GM12872 (cell line): ENCODE data around the gene GJB4.
A peak's percentile ranks its signal among the peaks of the same experiment; 100 is the strongest.

Source experiments
- TF ChIP-seq, protein P1 (sequence below): IDR thresholded peaks from 3 replicates; pipeline ENCODE4 v1.5.1; 2011; ENCODE audit warnings: low read depth, mild to moderate bottlenecking, low read length, moderate library complexity; ENCODE audit not compliant: insufficient read depth

The GJB4 gene

DNA sequence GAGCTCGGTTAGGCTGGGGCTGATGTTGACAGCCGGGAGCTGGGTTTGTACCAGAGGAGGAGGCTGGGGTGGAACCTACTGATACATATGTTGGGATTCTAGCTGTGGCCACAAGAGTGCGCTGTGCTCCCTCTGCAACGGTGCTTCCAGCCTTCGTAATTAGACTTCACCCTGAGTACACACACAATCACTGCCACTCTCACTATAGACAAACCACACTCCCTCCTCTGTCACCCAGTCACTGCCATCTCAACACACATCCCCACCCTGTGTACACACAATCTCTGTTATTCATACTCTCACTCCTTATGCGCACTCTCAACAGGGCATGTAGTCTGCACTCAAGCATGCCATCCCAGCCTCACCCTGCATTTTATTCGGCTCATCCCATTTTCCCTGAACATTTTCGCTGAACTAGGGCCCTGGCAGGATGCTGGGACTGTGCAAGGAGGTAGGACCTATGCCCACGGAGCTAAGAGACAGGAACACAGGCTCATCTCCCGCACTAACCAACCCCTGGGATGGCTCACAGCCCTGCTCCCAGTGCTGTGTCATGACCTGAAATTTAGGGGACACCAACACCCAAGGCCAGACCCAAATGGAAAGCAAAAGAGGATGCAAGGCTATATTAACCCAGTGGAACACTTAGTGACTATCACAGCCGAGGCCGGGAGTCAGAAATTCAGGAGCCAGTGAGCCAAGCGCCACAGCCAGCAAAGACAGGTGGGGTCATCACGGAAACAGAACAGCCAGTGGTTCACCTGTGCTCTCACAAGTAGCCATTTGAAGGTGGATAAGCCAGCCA lies 27.2 kb downstream of the GJB4 start:
- TF ChIP-seq, protein P1, sequence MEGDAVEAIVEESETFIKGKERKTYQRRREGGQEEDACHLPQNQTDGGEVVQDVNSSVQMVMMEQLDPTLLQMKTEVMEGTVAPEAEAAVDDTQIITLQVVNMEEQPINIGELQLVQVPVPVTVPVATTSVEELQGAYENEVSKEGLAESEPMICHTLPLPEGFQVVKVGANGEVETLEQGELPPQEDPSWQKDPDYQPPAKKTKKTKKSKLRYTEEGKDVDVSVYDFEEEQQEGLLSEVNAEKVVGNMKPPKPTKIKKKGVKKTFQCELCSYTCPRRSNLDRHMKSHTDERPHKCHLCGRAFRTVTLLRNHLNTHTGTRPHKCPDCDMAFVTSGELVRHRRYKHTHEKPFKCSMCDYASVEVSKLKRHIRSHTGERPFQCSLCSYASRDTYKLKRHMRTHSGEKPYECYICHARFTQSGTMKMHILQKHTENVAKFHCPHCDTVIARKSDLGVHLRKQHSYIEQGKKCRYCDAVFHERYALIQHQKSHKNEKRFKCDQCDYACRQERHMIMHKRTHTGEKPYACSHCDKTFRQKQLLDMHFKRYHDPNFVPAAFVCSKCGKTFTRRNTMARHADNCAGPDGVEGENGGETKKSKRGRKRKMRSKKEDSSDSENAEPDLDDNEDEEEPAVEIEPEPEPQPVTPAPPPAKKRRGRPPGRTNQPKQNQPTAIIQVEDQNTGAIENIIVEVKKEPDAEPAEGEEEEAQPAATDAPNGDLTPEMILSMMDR, result peak; percentile 97

DNA sequence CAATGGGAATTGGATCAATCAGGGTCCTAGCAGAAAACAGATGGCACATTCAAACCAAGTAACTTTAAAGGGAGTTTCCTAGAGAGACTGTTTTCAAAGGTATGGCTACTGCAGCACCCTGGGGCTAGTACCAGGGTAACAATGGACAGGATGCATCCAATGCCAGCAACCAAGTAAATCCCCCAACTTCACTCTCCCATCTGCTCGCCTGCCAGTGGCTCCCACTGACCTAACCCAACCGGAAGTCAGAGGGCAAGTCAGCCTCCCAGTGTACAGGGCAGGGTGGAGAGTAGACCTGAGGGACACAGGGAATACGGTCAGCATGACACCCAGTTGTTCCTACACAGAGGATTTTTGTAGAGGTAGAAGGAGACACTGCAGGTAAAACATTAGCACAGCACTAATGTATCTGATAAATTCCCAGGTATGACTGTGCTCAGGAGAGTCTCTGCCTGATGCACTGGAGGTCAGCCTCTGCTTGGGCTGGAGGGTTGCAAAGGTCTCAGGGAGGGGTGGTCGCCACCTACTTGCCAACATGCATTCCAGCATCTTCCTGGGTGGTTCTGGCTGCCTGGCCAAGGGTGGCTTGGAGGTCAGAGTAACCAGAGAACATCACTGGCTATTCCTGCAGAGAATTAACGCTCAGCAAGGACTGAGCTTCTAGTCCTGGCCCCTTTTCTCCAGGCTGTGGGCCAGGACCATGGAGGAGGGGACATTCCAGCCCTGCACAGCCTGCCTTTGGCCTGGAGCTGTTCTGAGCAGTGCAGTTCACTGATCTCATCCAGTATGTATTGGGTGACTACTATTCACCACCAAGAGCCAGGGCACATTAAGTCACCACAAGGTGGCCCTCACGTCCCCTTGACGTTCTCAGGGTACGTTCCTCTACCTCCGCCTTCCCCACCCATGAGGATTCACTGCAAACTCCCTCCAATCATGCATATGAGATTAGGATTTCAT lies 28.2 kb downstream of the GJB4 start:
- TF ChIP-seq, protein P1, result peak; percentile 52

DNA sequence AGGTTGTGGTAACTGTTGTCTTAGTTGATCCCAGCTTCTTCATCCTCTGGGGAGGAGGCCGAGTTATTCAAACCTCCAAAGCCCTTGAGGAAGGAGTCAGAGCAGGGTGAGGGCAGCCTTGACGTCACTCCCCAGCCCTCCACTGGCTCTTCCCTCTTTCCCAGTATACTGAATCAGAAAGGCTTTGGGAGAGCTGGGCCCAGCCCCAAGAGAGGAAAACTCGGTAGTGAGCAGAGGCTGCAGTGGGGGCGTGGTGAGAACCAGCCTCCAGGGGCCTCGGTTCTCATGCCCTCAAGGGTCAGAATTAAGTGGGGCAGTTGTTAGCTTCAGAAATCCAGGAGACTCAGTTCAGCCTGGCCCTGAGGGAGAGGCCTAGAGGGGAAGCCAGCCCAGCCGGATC lies 31.4 kb downstream of the GJB4 start:
- TF ChIP-seq, protein P1, result no peak

DNA sequence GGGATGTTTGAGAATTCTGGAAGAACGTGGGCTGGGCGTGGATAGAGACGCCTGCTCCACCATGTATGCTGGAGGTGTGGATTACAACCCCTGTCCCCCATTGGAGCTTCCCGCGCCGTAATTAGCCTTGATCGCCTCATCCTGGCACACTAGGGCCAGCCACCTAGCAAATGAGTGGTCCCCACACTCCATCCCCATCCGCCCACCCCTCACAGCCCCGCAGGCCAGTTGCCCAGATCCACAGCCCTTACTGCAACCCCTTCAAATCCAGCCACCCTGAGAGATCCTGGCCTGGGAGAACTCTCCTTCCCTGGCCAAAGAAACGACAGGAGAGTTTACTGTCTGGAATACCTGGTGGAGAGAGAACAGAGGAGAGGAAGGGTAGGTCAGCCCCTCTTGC lies 32.9 kb downstream of the GJB4 start:
- TF ChIP-seq, protein P1, result no peak

DNA sequence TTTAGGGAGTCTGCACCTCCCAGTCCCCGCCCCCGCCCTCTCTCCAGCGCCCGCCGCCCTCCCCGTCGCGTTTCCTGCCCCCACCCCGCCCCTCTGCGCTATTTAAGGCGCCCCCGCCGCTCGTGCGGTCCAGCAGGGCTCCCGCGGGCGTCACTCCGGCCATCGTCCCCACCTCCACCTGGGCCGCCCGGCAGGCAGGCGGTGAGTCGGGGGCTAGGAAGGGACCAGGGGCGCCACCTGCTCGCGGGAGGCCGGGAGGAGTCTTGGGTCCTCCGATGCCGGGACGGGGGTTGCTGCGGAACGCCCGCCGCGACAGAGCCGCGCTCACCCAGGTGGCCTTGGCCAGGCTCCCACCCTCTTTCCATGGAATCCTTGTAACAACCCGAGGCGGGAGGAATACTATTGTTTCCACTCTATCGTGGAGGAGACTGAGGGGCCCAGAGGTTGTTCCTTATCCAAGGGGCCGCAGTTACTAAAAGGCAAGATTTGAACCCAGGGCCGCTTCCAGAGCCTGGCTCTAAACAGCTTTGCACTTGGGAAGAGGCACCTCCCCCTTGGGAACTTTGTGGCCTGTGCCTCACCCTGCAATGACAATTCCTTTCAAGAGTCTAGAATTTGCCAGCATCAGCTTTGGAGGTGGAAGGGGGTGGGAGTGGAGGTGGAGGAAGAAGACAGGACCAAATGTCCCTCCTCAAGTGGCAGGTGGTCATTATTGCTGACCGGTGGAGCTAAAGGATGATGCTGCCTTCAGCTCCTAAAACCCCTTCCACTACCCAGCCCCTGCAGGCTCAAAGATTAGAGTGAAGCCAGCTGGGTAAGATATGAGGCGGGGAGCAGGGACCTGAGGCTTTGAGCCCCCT lies 33.6 kb downstream of the GJB4 start, which contains the start of gene GJA4:
Gene GJA4, plus strand, starts transcription at position 132 of the 860 bp plus-strand sequence. CDS start 1,215 bp downstream, outside the sequence.
- TF ChIP-seq, protein P1, result no peak

DNA sequence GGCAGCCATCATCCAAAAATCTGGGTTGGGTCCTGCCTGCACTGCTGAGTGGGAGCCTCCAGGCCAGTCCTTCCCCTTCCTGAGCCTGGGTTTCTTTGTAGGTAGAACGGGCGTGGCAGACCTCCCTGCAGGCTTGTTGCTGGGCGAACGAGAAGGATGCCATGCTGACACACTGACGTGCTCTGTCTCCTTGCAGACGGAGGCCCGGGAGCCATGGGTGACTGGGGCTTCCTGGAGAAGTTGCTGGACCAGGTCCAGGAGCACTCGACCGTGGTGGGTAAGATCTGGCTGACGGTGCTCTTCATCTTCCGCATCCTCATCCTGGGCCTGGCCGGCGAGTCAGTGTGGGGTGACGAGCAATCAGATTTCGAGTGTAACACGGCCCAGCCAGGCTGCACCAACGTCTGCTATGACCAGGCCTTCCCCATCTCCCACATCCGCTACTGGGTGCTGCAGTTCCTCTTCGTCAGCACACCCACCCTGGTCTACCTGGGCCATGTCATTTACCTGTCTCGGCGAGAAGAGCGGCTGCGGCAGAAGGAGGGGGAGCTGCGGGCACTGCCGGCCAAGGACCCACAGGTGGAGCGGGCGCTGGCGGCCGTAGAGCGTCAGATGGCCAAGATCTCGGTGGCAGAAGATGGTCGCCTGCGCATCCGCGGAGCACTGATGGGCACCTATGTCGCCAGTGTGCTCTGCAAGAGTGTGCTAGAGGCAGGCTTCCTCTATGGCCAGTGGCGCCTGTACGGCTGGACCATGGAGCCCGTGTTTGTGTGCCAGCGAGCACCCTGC lies 34.7 kb downstream of the GJB4 start:
- TF ChIP-seq, protein P1, result no peak
